OCI-LY3 (cell line): Measurements from ENCODE around the gene MACROD2.

Experiments used
- CTCF ChIP-seq: fragments of 200-600, 300-600 bp; sonication (generic); IDR thresholded peaks from 2 replicates; pipeline ENCODE4 v1.5.1; 2014; ENCODE audit warnings: antibody characterized with exemption, low read length, low read depth
- EZH2phosphoT487 ChIP-seq: fragments of 200-600 bp; shearing (Covaris generic); IDR thresholded peaks from 2 replicates; pipeline ENCODE4 v1.6.1; 2018; ENCODE audit warnings: antibody characterized with exemption, mixed run types, low read depth

GRCh38 chr20:14521436-14521835 lies 526.1 kb downstream of the MACROD2 start:
- TF ChIP-seq CTCF = no peak
- no peak for TF ChIP-seq EZH2phosphoT487
